SK-N-SH (cell line): Measurements from ENCODE around the gene GPX7. TPM values are rescaled to one million over a fixed set of nuclear protein-coding genes. Genes with fewer than 3 reads are reported as not detected.

Experiments
- CTCF ChIA-PET: fragments of 300-600, 350-600 bp; formaldehyde crosslinking; extraction: SDS; loops from one replicate; lab custom pipeline; 2021; lab: Yijun Ruan, JAX
- POLR2A ChIA-PET: fragments of 350-600 bp; sonication (Branson Sonifier 250); formaldehyde crosslinking; extraction: SDS; loops from one replicate; lab custom pipeline; 2020; ENCODE audit warnings: antibody characterized with exemption, inconsistent platforms; lab: Yijun Ruan, JAX
- DNase-seq: peaks from one replicate; pipeline ENCODE4 v3.0.0; 2012
- H2AFZ ChIP-seq: fragments of 200-600 bp; sonication (generic); 2 replicates; pipeline ENCODE4 v1.8.1; 2016; ENCODE audit warnings: antibody characterized with exemption, mild to moderate bottlenecking, low read depth
- H3F3A ChIP-seq: fragments of 200-600 bp; sonication (generic); replicated peaks from 2 replicates; pipeline ENCODE3; 2016; ENCODE audit warnings: antibody characterized with exemption, mild to moderate bottlenecking; ENCODE audit not compliant: insufficient read depth
- H3K27ac ChIP-seq, 2 experiments: fragments of 200-500 bp in 1 of 2; fragments of 200-600 bp in 1 of 2; sonication (Bioruptor generic) in 1 of 2; sonication (generic), shearing (Covaris generic) in 1 of 2; 2 replicates each; pipeline versions ENCODE4 v1.5.1 to v1.6.1; 2014 to 2016; ENCODE audit warnings: low read depth in 2 of 2, inconsistent platforms in 1 of 2, low read length in 1 of 2, mild to moderate bottlenecking in 1 of 2, mixed read lengths in 1 of 2
- H3K27me3 ChIP-seq: fragments of 200-600 bp; sonication (generic), shearing (Covaris generic); 2 replicates; pipeline ENCODE4 v1.6.1; 2016; ENCODE audit warnings: mixed run types; ENCODE audit not compliant: insufficient read depth
- H3K36me3 ChIP-seq, 2 experiments: fragments of 200-500 bp in 1 of 2; fragments of 200-600 bp in 1 of 2; sonication (Bioruptor generic) in 1 of 2; sonication (generic) in 1 of 2; replicated peaks in 1 of 2; 2 replicates each; pipeline versions ENCODE3 to v1.5.1; 2014 to 2016; ENCODE audit warnings: low read length in 1 of 2, mild to moderate bottlenecking in 1 of 2; ENCODE audit not compliant: insufficient read depth in 2 of 2, control insufficient read depth in 1 of 2
- H3K4me1 ChIP-seq, 2 experiments: fragments of 200-500 bp in 1 of 2; fragments of 200-600 bp in 1 of 2; sonication (Bioruptor generic) in 1 of 2; sonication (generic), shearing (Covaris generic) in 1 of 2; 2 replicates each; pipeline versions ENCODE4 v1.5.1 to v1.6.1; 2014 to 2016; ENCODE audit warnings: low read depth in 1 of 2, low read length in 1 of 2, mixed run types in 1 of 2; ENCODE audit not compliant: insufficient read depth in 2 of 2, control insufficient read depth in 1 of 2
- H3K4me2 ChIP-seq: fragments of 200-600 bp; sonication (generic), shearing (Covaris generic); 2 replicates; pipeline ENCODE4 v1.6.1; 2017; ENCODE audit warnings: mixed run types
- H3K4me3 ChIP-seq, 2 experiments: fragments of 200-500 bp in 1 of 2; fragments of 200-600 bp in 1 of 2; sonication (Bioruptor generic) in 1 of 2; sonication (generic), shearing (Covaris generic) in 1 of 2; 2 replicates each; pipeline versions ENCODE4 v1.5.1 to v1.8.1; 2014 to 2016; ENCODE audit warnings: low read depth in 2 of 2, inconsistent platforms in 1 of 2, low read length in 1 of 2, mild to moderate bottlenecking in 1 of 2, mixed read lengths in 1 of 2, moderate library complexity in 1 of 2
- H3K79me2 ChIP-seq: fragments of 200-600 bp; sonication (generic); 2 replicates; pipeline ENCODE4 v1.8.1; 2017; ENCODE audit warnings: mild to moderate bottlenecking; ENCODE audit not compliant: insufficient read depth
- H3K9ac ChIP-seq: fragments of 200-600 bp; sonication (generic); 2 replicates; pipeline ENCODE4 v1.6.1; 2017; ENCODE audit warnings: mixed run types
- H3K9me2 ChIP-seq: fragments of 200-600 bp; sonication (generic); 2 replicates; pipeline ENCODE4 v1.6.1; 2017; ENCODE audit warnings: mixed run types
- H3K9me3 ChIP-seq: fragments of 200-600 bp; sonication (generic); 2 replicates; pipeline ENCODE4 v1.6.1; 2017; ENCODE audit warnings: mixed run types, mild to moderate bottlenecking, moderate library complexity
- H4K20me1 ChIP-seq: fragments of 200-600 bp; sonication (generic); 2 replicates; pipeline ENCODE4 v1.6.1; 2017; ENCODE audit warnings: mild to moderate bottlenecking, mixed run types; ENCODE audit not compliant: insufficient read depth
- CHD2 ChIP-seq: fragments of 150-350 bp; IDR thresholded peaks from 2 replicates; pipeline ENCODE4 v1.6.1; 2018; ENCODE audit warnings: low read length; ENCODE audit not compliant: partially characterized antibody
- CTCF ChIP-seq: fragments of 200-600 bp; sonication (generic); IDR thresholded peaks from 2 replicates; pipeline ENCODE4 v1.6.1; 2017; ENCODE audit warnings: antibody characterized with exemption, mild to moderate bottlenecking, moderate library complexity
- ELF1 ChIP-seq: IDR thresholded peaks from 2 replicates; pipeline ENCODE4 v1.4.0; 2012
- EP300 ChIP-seq, 2 experiments: IDR thresholded peaks; 2 replicates each; pipeline versions ENCODE4 v1.4.0 to v1.6.1; 2012; ENCODE audit warnings: borderline replicate concordance in 1 of 2, low read depth in 1 of 2, low read length in 1 of 2
- FOXM1 ChIP-seq: IDR thresholded peaks from 2 replicates; pipeline ENCODE4 v1.4.0; 2012; ENCODE audit warnings: low read depth, mild to moderate bottlenecking
- GABPA ChIP-seq: IDR thresholded peaks from 2 replicates; pipeline ENCODE4 v1.4.0; 2012; ENCODE audit warnings: low read depth, mild to moderate bottlenecking
- MAX ChIP-seq: IDR thresholded peaks from 2 replicates; pipeline ENCODE4 v1.4.0; 2012; ENCODE audit warnings: low read depth
- MEF2A ChIP-seq: IDR thresholded peaks from 2 replicates; pipeline ENCODE4 v1.4.0; 2012; ENCODE audit warnings: low read depth, borderline replicate concordance
- NRF1 ChIP-seq: IDR thresholded peaks from 2 replicates; pipeline ENCODE4 v1.6.1; 2012; ENCODE audit warnings: low read depth, mild to moderate bottlenecking, low read length
- PBX3 ChIP-seq: IDR thresholded peaks from 2 replicates; pipeline ENCODE4; 2012
- POLR2AphosphoS5 ChIP-seq: IDR thresholded peaks from 2 replicates; pipeline ENCODE4 v1.6.1; 2012; ENCODE audit warnings: low read depth, low read length
- RCOR1 ChIP-seq: fragments of 150-350 bp; IDR thresholded peaks from 2 replicates; pipeline ENCODE4 v1.6.1; 2017; ENCODE audit warnings: antibody characterized with exemption, low read length
- REST ChIP-seq: IDR thresholded peaks from 2 replicates; pipeline ENCODE4 v1.6.1; 2012; ENCODE audit warnings: mild to moderate bottlenecking, low read depth, low read length, moderate library complexity
- RFX5 ChIP-seq: IDR thresholded peaks from 2 replicates; pipeline ENCODE4 v1.6.1; 2012; ENCODE audit warnings: mild to moderate bottlenecking, improper control_type of control experiment, low read length
- SIN3A ChIP-seq: IDR thresholded peaks from 2 replicates; pipeline ENCODE4 v1.6.1; 2012; ENCODE audit warnings: low read depth, mild to moderate bottlenecking, low read length, moderate library complexity, borderline replicate concordance
- SMC3 ChIP-seq: IDR thresholded peaks from 2 replicates; pipeline ENCODE4 v1.6.1; 2012; ENCODE audit warnings: low read depth, low read length, improper control_type of control experiment
- TEAD4 ChIP-seq: IDR thresholded peaks from 2 replicates; pipeline ENCODE4 v1.4.0; 2012; ENCODE audit warnings: mild to moderate bottlenecking, borderline replicate concordance; ENCODE audit not compliant: insufficient read depth
- USF1 ChIP-seq: IDR thresholded peaks from 2 replicates; pipeline ENCODE4 v1.4.0; 2012; ENCODE audit warnings: low read depth, borderline replicate concordance
- YY1 ChIP-seq: IDR thresholded peaks from 2 replicates; pipeline ENCODE4 v1.4.0; 2012; ENCODE audit warnings: low read depth, mild to moderate bottlenecking
- ZBTB33 ChIP-seq: IDR thresholded peaks from 2 replicates; pipeline ENCODE4 v1.4.0; 2012; ENCODE audit warnings: low read depth, borderline replicate concordance
- WGBS: methylation state at CpG from one replicate; pipeline ENCODE4 v1.1.6; 2017; ENCODE audit warnings: low lambda C conversion rate; 5-methylcytosine and 5-hydroxymethylcytosine counted together
- polyA plus RNA-seq, 3 experiments: library from polyadenylated mRNA; depleted of rRNA; stranded (reverse); fragments of >200 nt; gene quantifications; 2 replicates each; pipeline ENCODE4 v1.2.3, GENCODE V29; 2012

The GPX7 gene
- polyA plus RNA-seq, 1 of the 3 experiments (the other 2 are of a cell fraction): 6.2 TPM

- Histone ChIP-seq H3K27me3 (no peaks in the 10 kb centered on the region), H3K36me3 (no peaks in the 10 kb centered on the region), H3K9me2 (no peaks in the 10 kb centered on the region), H4K20me1 (no peaks in the 10 kb centered on the region), H3F3A (no peaks in the 10 kb centered on the region), H2AFZ (no peak overlapping the region), H3K79me2 (no peaks in the 10 kb centered on the region), H3K4me1 (no peaks in the 10 kb centered on the region), H3K4me3 (no peak overlapping the region), H3K27ac (no peak overlapping the region), H3K4me2 (no peak overlapping the region), H3K9ac (no peak overlapping the region), H3K9me3 (0 out of 2 replicates have a peak, but pooled peaks cover 15% of the 10 kb centered on the region)
- ChIA-PET POLR2A (no interaction called here), CTCF (no interaction called here)
- no peak for TF ChIP-seq RCOR1
- no peak for TF ChIP-seq SMC3
- no peak for TF ChIP-seq USF1
- TF ChIP-seq ZBTB33: no peak
- no peak for TF ChIP-seq GABPA
- no peak for TF ChIP-seq SIN3A
- no peak for TF ChIP-seq POLR2AphosphoS5
- TF ChIP-seq MAX: no peak
- no peak for TF ChIP-seq YY1
- no peak for TF ChIP-seq ELF1
- no peak for TF ChIP-seq FOXM1
- no peak for TF ChIP-seq RFX5
- TF ChIP-seq CHD2: no peak
- no peak for TF ChIP-seq EP300 (IDR thresholded peaks at IDR 0.05; ENCODE audit: borderline replicate concordance in 1 of 2, low read depth in 1 of 2, low read length in 1 of 2)
- TF ChIP-seq NRF1: no peak
- DNase-seq: no peak
- 46% methylated on average over 2 of the region's 2 CpGs for WGBS
Measured at GRCh38 chr1:52621950-52622349, 19.8 kb downstream of the GPX7 start.

- DNase-seq: no peak
- WGBS: 61% methylated on average over 3 of the region's 3 CpGs
- H3K4me2 ChIP-seq: no peak overlapping the region
- no peak overlapping the region for H2AFZ ChIP-seq
- POLR2A ChIA-PET: no interaction called here
- H3K4me1 ChIP-seq: no peaks in the 10 kb centered on the region
- no peak overlapping the region for H3K27ac ChIP-seq
- 0 out of 2 replicates have a peak, but pooled peaks cover 15% of the 10 kb centered on the region for H3K9me3 ChIP-seq
- H3F3A ChIP-seq: no peaks in the 10 kb centered on the region
- no peaks in the 10 kb centered on the region for H3K9me2 ChIP-seq
- CTCF ChIA-PET: no interaction called here
- H4K20me1 ChIP-seq: no peaks in the 10 kb centered on the region
- H3K27me3 ChIP-seq: no peaks in the 10 kb centered on the region
- H3K36me3 ChIP-seq: no peaks in the 10 kb centered on the region
- H3K9ac ChIP-seq: no peak overlapping the region
- H3K79me2 ChIP-seq: no peaks in the 10 kb centered on the region
- no peak overlapping the region for H3K4me3 ChIP-seq
- no peak for TF ChIP-seq ELF1
- no peak for TF ChIP-seq SIN3A
- TF ChIP-seq CTCF: no peak
- TF ChIP-seq PBX3: no peak
- TF ChIP-seq TEAD4: no peak
- no peak for TF ChIP-seq MEF2A
- no peak for TF ChIP-seq NRF1
- no peak for TF ChIP-seq REST
Measured at GRCh38 chr1:52623812-52624211, 21.6 kb downstream of the GPX7 start.
